Occipital lobe (tissue), 2 donors: Measurements from ENCODE around the gene SH3D19. TPM values are rescaled to one million over a fixed set of nuclear protein-coding genes. Genes with fewer than 3 reads are reported as not detected.

ENCODE experiments used
- DNase-seq: peaks from one replicate; lab custom pipeline; 2025; lab: John Stamatoyannopoulos, UW
- total RNA-seq: library from RNA; depleted of rRNA; stranded (reverse); fragments of >200 nt; gene quantifications from one replicate; pipeline ENCODE4 v1.2.3, GENCODE V29; 2014

The SH3D19 gene
- total RNA-seq, 1 donor from 2014 or later = 5.5 TPM

GRCh38 chr4:151195801-151196200 lies 129.6 kb downstream of the SH3D19 start:
- no peak for DNase-seq

GRCh38 chr4:151193414-151193813 lies 132.0 kb downstream of the SH3D19 start:
- DNase-seq = no peak

GRCh38 chr4:151192556-151193235 lies 132.7 kb downstream of the SH3D19 start:
- no peak for DNase-seq

- DNase-seq = no peak
Observed at GRCh38 chr4:151184523-151185458, 140.6 kb downstream of the SH3D19 start.

- no peak for DNase-seq
Observed at GRCh38 chr4:151182455-151182996, 142.9 kb downstream of the SH3D19 start.

GRCh38 chr4:151176685-151177084 lies 148.7 kb downstream of the SH3D19 start:
- DNase-seq = no peak

GRCh38 chr4:151175754-151176631 lies 149.4 kb downstream of the SH3D19 start:
- DNase-seq = no peak

- no peak for DNase-seq
Observed at GRCh38 chr4:151175233-151175632, 150.2 kb downstream of the SH3D19 start.

- DNase-seq = no peak
Observed at GRCh38 chr4:151174784-151175183, 150.6 kb downstream of the SH3D19 start.

- DNase-seq = no peak
Observed at GRCh38 chr4:151173871-151174270, 151.5 kb downstream of the SH3D19 start.

GRCh38 chr4:151169900-151170299 lies 155.5 kb downstream of the SH3D19 start:
- no peak for DNase-seq

- DNase-seq = peak; percentile 81
Observed at GRCh38 chr4:151169223-151169622, 156.2 kb downstream of the SH3D19 start.

GRCh38 chr4:151167561-151167960 lies 157.8 kb downstream of the SH3D19 start:
- no peak for DNase-seq

GRCh38 chr4:151166636-151167035 lies 158.8 kb downstream of the SH3D19 start:
- no peak for DNase-seq

- no peak for DNase-seq
Observed at GRCh38 chr4:151165205-151166000, 160.0 kb downstream of the SH3D19 start.

GRCh38 chr4:151163855-151164254 lies 161.6 kb downstream of the SH3D19 start:
- DNase-seq = no peak

GRCh38 chr4:151158979-151159378 lies 166.4 kb downstream of the SH3D19 start:
- DNase-seq = no peak

GRCh38 chr4:151157543-151157942 lies 167.9 kb downstream of the SH3D19 start:
- DNase-seq = no peak

GRCh38 chr4:151153585-151153984 lies 171.8 kb downstream of the SH3D19 start:
- no peak for DNase-seq

GRCh38 chr4:151152028-151152427 lies 173.4 kb downstream of the SH3D19 start:
- no peak for DNase-seq
